Right ventricle myocardium inferior (tissue), 1 donor: ENCODE data around the gene MAD1L1. TPM values are rescaled to one million over a fixed set of nuclear protein-coding genes. Genes with fewer than 3 reads are reported as not detected.

Experiments
- ATAC-seq: fragments of 200-7000 bp; cut with Tn5 transposase; one replicate; pipeline ENCODE4 v1.9.1; 2020; ENCODE audit warnings: mild to moderate bottlenecking, moderate library complexity
- DNase-seq: peaks from one replicate; pipeline ENCODE4 v3.0.0; 2021; ENCODE audit errors: missing footprints
- intact Hi-C: fragments of 100-400 bp; cut with DNase I; formaldehyde crosslinking; loops from one replicate; pipeline ENCODE4 v1.11.0; 2022
- total RNA-seq: library from RNA; stranded (reverse); fragmentation: NEBNext Ultra II Directional; extraction: Animal tissue kit (Norgen Biotek cat#: 25700); gene quantifications from one replicate; pipeline ENCODE4 v1.2.1, GENCODE V29; 2021
- donor health status: DM: no; HTN: yes; CAD: no; lungs with severe emphysema.

The MAD1L1 gene
- total RNA-seq, 1 donor from 2014 or later = 19.1 TPM

DNA sequence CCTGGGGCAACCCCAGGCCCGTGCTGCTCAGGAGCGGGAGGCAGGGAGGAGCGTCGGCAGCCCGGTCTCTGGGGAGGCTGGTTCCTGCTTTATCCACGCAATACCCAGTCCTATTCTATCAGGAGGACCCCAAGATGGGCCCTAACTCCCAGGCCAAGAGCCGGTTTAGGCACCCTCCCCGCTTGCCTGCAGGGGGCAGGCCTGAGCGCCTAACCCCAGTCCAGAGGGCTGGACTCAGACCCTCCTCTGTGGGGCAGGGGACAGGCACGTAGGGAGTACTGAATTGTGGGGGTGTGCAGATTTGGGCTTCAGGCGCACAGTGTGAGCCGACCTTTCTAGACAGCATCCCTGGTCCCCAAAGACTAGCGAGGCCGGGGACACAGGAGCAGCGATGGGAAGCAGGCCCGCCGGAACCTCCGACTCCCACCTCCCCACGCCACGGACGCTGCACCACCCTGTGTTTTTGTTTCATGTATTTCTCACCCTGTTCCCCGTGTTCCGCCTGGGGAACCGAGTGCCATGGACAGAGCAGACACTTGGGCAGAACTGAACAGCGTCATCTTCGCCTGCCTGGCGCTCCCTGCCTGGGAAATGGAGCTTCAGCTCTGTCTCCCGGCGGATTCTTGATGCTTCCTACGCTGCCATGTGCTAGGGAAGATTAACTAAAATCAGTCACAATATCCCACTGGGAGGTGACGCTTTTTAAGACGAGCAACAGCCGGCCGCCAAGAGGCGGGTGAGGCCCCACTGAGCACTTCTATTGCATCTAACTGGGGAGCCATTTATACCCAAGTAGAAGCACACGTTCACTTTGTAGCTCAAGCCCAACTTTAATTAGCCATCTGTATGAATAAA, 14.6 kb upstream of the MAD1L1 start:
- no peak for DNase-seq
- no peak for ATAC-seq
- intact Hi-C loops = loop anchor here (5.0 kb wide), 1 partner anchor 100 kb away; no protein-coding TSS in a partner anchor

DNA sequence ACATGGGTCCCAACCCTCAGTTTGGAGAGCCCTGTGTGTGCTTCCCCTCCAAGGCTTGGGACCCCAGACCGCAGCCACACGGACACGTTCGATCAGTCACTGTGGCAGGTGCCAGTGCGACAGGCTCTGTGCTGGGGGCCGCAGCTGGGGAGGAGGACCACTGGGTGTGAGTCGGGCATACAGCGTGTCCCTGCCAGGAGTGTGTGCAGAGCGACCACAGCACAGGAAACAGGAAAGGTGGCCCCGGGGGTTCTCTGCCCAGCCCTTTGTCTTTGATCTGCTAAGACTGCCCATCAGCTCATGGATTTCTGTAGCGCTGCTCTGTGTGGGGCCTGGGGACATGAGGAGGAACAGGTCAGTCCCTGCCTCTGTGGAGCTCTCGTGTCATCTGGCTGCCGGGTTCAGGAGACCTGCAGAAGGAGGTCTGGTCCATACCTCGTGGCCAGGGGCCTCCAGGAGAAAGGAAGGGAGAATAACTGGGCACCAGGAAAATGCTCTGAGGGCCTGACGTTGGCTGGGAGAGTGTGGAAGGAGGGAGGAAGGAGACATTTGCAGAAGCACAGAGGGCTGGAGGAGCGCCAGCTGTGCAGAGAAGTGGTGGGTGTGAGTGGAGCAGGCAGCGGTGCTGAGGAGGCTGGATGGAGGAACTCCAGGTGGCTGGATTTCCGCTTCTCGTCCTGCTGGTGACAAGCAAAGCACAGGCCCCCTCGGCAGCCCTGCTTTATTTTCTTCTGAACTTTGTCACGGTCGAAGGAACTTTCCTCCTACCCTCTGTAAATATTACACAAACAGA, 13.3 kb upstream of the MAD1L1 start:
- intact Hi-C loops = loop anchor here (5.0 kb wide), 1 partner anchor 101 kb away; no protein-coding TSS in a partner anchor
- DNase-seq (peak; percentile 71), ATAC-seq (no peak)

DNA sequence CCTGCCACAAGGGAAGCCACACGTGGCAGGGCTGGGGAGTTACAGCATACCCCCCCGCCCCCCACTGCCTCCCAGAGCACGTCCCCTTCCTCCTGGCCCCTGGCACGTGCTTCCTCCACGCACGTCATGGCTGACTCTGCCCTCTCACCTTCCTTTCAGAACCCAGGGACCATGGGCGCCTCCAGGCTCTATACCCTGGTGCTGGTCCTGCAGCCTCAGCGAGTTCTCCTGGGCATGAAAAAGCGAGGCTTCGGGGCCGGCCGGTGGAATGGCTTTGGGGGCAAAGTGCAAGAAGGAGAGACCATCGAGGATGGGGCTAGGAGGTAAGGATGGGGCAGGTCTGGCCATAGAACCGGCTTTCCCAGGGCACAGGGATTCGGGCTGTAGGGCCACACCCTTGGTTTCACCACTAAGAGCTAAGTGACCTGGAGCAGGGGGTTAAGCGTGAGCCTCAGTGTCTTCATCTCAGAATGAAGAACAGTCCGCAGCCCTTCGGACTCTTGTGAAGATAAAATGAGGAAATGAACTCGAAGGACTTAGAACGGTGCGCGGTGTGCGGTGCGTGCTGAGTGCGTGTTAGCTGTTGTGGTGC, 11.8 kb upstream of the MAD1L1 start:
- DNase-seq (peak; percentile 9), ATAC-seq (no peak)
- intact Hi-C loops = no loop called here

DNA sequence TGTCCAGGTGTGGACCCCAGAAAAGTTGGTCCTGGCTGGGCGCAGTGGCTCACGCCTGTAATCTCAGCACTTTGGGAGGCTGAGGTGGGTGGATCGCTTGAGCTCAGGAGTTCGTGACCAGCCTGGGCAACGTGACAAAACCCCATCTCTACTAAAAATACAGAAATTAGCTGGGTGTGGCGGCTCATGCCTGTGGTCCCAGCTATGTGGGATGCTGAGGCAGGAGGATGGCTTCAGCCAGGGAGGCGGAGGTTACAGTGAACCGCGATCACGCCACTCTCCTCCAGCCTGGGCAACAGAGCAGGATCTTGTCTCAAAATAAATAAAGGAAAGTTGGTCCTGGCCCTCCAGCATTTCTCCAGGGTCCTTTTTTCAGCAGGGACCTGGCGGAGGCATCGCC, 10.7 kb upstream of the MAD1L1 start:
- no peak for ATAC-seq
- DNase-seq = peak; percentile 37
- intact Hi-C loops = no loop called here

DNA sequence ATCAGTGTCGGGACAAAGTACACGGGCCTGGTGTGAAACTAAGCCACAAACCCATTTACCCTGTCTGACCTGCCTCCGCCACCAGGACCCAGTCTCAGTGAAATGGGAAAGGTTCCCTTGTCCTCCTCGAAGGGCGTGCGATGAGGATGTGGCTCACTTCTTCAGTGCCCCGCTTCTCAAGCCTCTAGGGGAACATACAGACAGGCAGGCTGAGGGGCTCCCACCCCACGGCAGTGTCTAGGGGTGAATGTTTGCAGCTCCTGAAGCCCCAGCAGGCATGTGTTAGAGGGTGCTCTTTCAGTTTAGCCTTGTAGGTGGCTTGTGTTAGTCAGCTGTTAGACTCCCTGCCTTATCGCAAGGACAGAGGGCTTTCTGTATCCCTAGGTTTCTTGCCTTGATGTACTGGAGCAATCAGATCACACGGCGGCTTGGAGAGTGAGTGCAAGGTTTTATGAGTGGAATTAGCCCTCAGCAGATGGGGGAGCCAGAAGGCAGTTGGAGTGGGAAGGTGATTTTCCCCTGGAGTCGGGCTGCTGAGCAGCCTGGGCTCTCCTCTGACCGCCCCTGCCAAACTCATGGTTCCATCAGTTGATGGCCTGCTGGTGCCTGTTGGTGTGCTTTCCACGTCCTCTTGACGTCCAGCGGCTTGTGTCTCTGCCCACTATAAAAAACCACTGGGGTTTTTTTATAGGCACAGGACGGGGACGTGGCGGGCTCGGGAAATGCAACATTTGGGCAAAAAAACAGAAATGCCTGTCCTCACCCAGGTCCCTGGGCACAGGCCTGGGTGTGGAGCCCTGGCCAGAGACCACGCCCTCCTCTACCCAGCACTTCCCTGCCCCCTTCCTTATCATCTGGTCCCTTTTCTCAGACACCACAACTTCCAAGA, 10.0 kb upstream of the MAD1L1 start:
- intact Hi-C loops = no loop called here
- DNase-seq = no peak
- no peak for ATAC-seq

DNA sequence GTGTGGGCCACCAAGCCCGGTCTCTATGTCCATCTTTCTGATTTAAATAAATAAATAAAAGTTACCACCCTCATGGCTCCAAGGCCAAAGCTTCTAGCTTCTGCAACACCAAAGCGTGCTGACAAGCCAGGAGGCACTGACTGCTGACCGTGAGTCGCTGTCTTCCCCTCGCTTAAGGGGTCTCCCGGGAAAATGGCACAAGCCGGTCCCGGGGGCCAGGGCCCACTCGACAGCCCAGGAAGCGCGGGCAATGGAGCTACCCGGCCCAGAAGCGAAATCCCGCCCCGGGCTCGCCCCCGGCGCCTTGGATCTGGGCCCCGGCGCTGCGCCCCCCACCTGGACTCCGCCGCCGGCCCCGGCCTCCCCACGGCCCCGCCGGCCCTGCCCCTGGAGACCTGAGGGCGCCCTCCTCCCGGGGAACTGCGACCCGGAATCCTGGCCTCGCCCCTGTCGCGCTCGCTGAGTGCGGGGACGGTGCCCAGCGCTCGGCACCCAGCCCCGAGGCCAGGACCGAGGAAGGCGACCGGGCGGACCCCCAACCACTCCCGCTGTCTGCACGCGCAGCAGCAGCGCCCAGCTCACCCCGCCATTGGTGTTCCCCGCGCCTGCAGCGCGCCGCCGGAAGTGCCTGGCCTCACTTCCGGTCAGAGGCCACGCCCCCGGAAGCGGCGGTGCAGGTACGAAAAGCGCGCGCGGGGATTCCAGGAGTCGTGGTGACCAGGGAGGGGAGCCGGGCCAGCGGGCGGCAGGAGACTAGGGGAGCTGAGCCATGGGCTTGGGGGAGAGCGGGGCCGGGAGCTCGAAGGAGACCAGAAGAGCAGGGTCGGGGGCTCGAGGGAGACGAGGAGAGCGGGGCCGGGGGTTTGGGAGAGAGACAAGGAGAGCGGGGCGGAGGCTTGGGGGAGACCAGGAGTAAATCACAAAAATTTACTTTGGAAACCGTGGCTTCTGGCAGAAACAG, 9.1 kb upstream of the MAD1L1 start, which contains the start of the genes MRM2 and NUDT1:
Gene MRM2 (minus strand): TSS at position 626 of the 961 bp plus-strand sequence. CDS start 36 bp downstream, at position 590.
Gene NUDT1 (plus strand): TSS at position 647 of the 961 bp plus-strand sequence. CDS start 2,349 bp downstream, outside the sequence.
- DNase-seq (peak; percentile 94), ATAC-seq (peak; percentile 87)
- intact Hi-C loops = no loop called here

DNA sequence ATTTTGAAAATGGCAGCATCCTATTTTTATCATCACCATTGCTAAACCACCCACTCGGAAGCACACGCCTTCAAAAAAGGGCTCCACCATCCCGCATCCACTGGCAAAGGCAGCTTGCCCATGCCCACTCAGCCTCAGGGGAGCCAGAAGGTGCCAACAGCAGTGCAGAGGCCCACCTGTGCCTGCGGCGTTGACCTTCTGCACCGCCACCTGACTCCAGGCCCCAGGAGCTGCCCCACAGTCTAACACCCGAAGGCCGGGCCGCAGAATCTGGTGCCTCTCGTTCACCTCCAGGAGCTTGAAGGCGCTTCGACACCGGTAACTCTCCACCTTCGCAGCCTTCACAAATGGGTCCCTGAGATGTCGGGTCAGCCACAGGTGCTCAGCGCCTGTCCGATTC, 6.5 kb upstream of the MAD1L1 start:
- DNase-seq (no peak), ATAC-seq (no peak)
- intact Hi-C loops = no loop called here

DNA sequence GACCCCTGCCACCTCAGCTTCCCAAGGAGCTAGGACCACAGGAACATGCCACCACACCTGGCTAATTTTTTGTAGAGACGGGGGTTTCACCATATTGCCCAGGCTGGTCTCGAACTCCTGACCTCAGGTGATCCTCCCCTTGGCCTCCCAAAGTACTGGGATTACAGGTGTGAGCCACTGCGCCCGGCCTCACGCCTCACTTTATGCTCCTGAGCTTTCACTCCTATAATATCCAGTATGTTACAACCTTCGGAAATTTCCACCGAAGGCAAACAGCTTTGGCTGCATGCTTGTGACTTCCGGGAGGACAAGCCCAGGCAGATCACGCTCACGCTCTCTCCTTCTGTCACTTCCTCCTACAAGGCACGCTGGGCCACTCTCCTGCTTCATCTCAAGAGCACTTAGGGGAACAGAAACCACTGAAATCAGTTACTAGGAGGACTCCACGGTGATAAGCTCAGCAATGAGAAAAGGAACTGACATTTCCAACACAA, 4.4 kb upstream of the MAD1L1 start:
- intact Hi-C loops = no loop called here
- DNase-seq = peak; percentile 80
- no peak for ATAC-seq

DNA sequence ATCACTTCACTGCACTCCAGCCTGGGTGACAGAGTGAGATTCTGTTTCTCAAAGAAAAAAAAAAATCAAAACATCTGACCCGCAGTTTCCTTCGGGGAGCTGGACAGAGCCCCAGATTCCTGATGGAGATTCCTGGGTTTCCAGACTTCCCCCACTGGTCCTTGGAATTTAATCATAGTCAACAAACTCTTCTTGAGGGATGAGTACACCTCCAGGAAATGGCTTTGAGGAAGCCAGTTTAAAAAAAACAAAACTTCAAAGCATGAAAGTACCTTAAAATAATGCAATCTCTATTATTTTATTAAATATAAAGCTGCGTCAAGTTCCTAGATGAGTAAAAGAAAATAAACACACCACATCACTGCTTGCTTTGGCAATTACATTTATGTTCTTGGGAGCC, 1.2 kb upstream of the MAD1L1 start:
- DNase-seq = no peak
- intact Hi-C loops = no loop called here
- ATAC-seq = no peak

DNA sequence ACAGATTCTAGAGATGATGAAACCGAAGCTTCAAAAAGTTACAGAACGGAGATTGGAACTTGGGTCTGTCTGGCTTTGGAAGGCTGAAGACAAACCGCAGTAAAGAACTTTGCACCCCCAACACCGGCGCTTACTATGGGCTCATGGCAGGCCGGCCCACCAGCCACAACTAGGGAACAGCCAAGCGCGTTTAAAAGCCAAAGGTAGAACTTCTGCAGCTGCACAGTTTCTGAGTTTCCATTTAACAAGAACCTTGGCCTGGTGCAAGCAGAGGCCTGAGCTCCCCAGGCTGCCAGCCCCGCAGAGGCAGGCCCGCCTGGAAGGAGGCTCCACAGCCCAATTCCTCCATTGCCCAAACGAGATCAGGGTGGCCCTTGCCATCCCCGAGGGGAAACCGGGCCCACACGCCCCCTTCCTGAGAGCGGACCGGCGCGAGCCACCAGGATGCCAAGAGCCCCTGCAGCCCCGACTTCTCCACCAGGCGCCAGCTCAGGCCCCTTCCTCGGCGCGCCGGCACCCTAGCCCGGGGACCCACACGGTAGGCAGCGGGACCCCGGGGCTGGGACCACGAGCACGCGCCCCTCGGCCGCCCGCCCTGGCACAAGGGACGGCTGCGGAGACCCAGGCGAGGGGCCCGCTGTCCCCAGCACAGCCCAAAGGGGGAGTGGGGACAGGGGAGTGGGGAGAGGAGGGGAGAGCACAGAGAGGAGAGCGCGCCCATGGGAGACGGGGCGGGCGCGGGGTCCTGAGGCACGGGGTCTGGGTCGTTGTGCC, 566 bp downstream of the MAD1L1 start:
- no peak for ATAC-seq
- intact Hi-C loops = no loop called here

DNA sequence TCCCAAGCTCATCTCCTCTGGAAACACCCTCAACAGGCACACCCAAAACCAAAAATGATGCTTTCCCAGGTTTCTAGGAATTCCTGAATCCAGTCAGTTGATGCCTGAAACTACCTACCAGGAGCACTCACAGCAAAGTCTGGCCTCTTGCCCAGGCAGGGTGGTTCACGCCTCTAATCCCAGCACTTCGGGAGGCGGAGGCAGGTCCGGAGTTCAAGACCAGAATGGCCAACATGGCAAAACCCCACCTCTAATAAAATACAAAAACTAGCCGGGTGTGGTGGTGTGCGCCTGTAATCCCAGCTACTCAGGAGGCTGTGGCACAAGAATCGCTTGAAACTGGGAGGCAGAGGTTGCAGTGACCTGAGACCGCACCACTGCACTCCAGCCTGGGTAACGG, 1.9 kb downstream of the MAD1L1 start:
- no peak for ATAC-seq
- peak; percentile 18 for DNase-seq
- intact Hi-C loops = no loop called here

More for the DNA sequence above, 566 bp downstream of the MAD1L1 start:
- DNase-seq = peak; percentile 70

DNA sequence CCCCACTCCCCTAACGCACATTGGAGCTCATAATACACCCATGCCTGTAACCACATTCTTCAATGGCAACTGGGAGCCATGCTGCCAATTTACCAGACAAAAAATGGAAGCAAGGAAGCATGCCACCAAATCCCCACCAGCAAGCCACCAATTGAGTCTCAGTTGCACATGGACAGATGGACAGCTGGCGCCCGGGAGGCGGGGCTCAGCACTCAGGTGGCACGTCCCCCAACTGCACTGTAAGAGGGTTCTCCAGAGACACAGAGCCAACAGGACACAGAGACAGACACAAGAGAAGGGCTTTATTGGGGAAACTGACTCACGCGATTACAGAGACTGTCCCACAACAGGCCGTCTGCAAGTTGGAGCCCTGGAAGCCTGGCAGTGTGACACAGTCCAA, 2.5 kb downstream of the MAD1L1 start:
- ATAC-seq (no peak), DNase-seq (no peak)
- intact Hi-C loops = no loop called here

DNA sequence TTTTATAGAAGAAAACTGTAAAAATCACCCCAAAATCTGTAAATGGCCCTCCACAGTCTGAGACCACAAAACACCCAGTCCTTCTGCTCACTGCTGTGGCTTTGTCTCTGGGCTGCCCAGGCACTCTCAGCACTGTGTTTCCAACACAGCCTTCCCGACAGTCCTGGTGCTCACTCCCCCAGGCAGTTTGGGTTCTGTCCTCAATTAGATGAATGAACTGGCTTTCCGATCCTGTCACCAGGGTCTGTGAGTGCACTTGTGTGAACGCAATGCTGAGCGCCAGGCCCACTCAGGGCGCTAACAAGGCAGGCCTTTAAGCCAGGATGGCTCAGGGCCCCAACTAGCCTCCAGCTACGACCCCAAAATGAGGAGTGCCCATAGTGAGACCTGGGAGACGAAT, 3.3 kb downstream of the MAD1L1 start:
- DNase-seq (peak; percentile 11), ATAC-seq (no peak)
- intact Hi-C loops = no loop called here

DNA sequence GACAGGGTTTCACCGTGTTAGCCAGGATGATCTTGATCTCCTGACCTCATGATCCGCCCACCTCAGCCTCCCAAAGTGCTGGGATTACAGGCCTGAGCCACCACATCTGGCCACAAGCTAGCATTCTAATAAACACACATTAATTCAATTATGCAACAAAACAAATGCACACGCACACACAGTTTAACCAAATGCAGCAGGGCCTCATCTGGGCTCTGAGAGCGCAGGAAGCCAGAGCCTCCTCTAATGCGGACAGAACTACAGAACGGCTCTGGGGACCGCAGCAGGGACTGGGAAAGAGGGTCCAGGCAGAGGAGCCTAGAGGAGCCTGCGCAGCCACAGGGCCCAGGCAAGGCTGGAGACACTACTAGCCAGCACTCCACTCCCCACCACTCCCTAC, 3.8 kb downstream of the MAD1L1 start:
- ATAC-seq (no peak), DNase-seq (peak; percentile 39)
- intact Hi-C loops = no loop called here

DNA sequence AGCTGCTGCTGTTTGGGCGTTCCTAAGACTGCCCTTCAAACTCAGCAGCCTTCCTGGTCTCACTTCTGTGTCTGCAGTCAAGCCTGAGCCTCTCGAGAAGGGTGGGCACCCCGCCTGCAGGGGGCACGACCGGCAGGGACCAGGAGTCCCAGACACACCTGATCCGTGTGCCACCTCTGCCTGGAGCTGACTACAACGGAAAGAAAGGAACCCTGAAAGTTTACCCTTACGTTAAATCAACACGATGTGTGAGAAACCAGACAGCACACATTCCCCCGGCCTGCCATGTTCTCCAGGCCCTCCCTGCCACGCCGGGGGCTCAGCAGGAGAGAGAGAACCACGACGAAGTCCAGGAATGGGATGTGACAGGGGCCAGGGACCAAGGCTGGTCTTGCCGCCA, 5.0 kb downstream of the MAD1L1 start:
- DNase-seq (peak; percentile 27), ATAC-seq (no peak)
- intact Hi-C loops = no loop called here

DNA sequence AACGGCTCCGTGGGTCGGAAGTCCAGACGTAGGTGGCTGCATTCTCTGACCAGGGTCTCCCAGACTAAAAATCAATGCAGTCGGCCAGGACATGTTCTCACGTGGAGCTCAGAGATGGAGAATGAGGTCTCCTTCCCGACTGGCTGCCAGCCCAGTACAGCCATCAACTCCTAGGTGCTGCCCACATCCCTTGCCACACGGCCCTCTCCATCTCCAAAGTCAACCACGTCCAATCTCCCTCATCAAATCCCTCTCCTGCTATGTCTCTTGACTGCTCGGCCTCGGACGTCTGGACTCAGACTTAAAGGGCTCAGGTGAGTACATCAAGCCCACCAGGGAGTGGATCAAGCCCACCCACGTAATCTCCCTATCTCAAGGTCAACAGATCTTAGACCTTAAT, 6.9 kb downstream of the MAD1L1 start:
- no peak for ATAC-seq
- intact Hi-C loops = no loop called here

More for the DNA sequence above, 6.9 kb downstream of the MAD1L1 start:
- peak; percentile 41 for DNase-seq
